GM12891 (cell line): ENCODE measurements around the gene GMEB2.

Experiments used
- DNase-seq: peaks from one replicate; pipeline ENCODE4 v3.0.0; 2011; ENCODE audit warnings: low spot score; ENCODE audit not compliant: insufficient read length
- FAIRE-seq: peaks from 2 replicates; lab custom pipeline; 2011; peaks lifted over from hg19 to GRCh38; lab: Jason Lieb, UNC
- PAX5 ChIP-seq: IDR thresholded peaks from 2 replicates; pipeline ENCODE4 v1.6.1; 2011; ENCODE audit warnings: low read length, moderate library complexity, mild to moderate bottlenecking; ENCODE audit not compliant: insufficient read depth, severe bottlenecking
- POLR2A ChIP-seq: IDR thresholded peaks from 2 replicates; pipeline ENCODE4 v1.6.1; 2011; ENCODE audit warnings: low read depth, low read length, control low read depth
- POLR2AphosphoS5 ChIP-seq: IDR thresholded peaks from 2 replicates; pipeline ENCODE4 v1.6.1; 2011; ENCODE audit warnings: low read depth, low read length, control low read depth
- POU2F2 ChIP-seq: IDR thresholded peaks from 2 replicates; pipeline ENCODE4 v1.6.1; 2011; ENCODE audit warnings: low read depth, mild to moderate bottlenecking, control low read depth, low read length, moderate library complexity
- SPI1 ChIP-seq: IDR thresholded peaks from 2 replicates; pipeline ENCODE4 v1.6.1; 2011; ENCODE audit warnings: low read depth, low read length, control low read depth
- TAF1 ChIP-seq: IDR thresholded peaks from 2 replicates; pipeline ENCODE4 v1.6.1; 2011; ENCODE audit warnings: low read depth, low read length, control low read depth

The GMEB2 gene

DNA sequence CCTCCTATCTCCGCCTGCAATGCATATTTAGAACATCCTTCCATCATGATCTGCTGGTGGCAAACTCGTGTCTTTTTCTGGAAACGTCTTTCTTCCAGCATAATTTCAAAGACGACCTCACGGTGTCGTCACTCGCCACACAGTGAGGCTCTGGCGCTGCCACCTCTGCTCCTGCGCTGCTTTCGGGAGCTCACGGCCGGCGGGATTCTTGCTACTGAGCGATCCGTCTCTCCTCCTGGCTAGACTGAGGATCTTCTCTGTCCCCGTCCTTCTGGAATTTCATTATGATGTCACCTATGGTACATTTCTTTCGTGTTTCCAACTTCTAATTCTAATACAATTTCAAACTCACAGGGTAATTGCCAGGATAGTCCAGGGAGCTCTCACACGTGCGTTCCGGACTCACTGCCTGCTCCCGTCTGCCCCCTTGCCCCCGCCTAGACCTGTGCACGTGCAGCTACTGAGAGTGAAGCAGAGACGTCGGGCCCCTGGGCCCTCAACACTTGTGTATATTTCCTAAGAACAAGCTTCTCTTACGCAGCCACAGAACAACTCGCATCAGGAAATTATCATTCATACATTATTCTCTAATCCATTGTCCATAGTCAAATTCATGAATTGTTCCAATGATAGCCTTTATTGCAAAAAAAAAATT, 27.4 kb downstream of the GMEB2 start:
- FAIRE-seq (no peak), DNase-seq (no peak)
- TF ChIP-seq TAF1 (no peak), POLR2A (no peak), POLR2AphosphoS5 (no peak), SPI1 (no peak)

DNA sequence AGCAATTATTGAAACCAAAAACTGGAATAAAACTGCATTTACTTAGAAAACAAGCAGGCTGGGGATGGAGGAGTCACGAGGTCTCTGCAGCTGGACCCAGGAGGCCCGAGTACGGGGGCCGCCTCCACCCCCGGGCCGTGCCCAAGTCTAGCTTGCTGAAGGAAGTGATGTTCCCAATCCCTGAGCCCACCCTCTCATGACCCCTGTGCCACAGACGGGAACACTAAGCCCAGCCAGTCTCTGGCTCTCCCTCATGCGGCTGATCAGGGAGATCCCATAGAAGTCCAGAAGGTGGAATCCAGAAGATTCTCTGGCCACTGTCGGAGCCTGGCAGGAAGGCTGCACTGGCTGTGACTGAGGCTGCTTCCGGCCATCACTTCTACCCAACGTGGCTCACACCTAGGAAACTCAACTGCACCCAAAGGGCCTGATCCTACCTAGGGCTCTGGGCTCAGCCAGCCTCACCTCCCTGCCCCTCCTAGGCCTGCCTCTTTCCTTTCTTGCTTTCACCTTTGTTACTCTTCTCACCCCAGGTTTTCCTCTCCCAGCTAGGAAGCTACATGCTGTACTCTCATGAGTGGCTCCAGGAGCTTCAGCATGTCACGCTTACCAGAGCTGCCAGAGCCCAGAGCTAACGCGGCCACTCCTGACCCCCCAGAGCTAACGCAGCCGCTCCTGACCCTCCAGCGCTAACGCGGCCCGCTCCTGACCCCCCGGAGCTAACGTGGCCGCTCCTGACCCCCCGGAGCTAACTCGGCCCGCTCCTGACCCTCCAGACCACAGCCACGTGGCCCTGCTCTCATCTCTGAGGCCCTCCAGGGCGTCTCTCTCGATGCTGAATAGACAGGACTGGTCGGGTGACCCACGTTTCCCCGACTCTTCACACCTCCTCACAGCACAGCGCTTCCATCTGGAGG, 28.2 kb downstream of the GMEB2 start:
- DNase-seq: no peak
- no peak for FAIRE-seq
- TF ChIP-seq PAX5 (no peak), POLR2A (no peak), POU2F2 (no peak), SPI1 (no peak), TAF1 (no peak), POLR2AphosphoS5 (no peak)

DNA sequence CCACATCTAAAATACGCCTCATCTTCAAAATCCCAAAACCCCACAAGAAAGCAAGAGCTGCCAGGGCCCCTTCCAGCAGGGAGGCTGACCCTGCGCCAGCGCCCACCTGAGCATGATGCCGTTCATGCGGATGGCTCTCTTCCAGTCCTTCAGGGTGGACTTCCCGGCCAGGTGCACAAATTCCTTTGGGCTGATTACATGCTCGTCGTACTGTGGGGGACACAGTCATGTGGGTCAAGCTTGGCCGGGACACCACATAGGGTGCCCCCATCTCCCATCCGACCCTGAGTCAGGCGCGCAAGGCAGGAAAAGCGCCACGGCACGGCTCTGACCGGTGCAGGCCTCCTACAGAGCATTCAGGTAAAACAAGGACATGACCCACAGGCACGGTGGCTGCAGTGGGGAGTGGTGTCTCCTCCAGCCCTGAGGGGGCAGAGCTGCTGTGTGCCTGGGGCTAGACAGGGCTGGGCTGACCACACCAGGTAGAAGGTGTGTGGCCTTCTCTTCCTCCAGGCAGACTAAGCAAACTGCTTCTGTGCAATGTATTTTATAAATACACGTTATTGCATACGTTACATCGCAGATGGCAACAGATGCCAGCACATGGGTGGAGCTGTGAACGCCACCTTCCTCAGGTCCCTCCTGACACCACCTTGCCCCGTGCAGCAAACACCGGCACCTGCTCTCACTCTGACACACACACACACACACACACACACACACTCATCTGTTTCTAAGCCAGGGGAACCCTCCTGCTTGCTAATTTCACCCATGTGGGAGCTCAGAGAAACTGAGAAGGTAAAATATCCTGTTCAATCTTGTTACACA, 29.0 kb downstream of the GMEB2 start:
- no peak for TF ChIP-seq POLR2AphosphoS5
- no peak for TF ChIP-seq PAX5
- no peak for TF ChIP-seq POU2F2
- no peak for TF ChIP-seq TAF1
- no peak for TF ChIP-seq POLR2A
- no peak for TF ChIP-seq SPI1
- no peak for FAIRE-seq
- DNase-seq: no peak

DNA sequence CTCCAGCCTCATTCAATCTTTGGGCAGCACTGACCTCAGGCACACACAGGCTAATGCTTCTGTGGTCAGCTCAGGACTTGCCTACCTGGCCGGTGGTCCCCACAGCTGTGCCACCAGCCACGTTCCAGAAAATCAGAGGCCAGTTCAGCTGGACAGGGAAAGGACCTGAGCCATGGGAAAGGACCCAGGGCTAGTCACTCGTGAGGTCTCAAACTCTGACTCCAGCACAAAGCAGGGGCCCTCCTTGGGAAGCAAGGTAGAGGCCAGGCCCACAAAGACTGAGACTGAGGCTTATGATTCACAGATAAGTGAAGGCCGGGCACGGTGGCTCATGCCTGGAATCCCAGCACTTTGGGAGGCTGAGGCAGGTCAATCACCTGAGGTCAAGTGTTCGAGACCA, 30.5 kb downstream of the GMEB2 start:
- no peak for DNase-seq
- FAIRE-seq: no peak
- no peak for TF ChIP-seq TAF1
- no peak for TF ChIP-seq POLR2AphosphoS5

DNA sequence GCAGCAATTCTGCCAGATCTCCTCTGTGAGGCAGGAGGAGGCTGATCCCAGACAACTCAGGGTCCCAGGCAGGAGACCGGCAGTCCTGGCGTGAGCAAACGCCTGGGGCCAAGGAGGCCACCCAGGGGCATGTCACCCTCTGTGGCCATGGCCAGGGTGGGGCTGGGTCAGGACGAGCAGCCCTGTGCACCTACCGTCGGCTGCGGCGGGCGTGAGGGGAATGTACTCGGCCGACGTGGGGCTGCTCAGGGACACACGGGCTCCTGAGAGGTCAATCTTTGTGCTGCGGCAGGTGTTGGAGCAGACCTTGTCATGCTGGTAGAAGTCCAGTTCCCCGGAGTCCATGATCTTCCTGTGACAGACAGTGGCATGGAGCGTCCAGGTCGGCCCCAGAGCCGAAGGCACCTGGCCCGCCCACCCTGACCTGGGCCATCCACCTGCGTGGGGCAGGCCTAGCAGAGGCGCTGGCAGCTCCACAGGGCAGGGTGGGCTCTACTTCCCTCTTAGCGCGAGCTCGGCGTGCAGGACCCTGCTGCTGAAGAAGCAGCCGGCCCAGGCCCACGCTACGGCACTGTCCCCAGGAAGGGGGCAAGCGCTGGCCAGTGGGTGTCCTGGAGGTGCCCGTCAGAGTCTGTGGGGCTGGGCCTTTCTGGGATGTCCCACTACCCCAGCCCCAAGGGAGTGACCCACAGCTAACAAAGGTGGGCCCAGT, 31.3 kb downstream of the GMEB2 start:
- TF ChIP-seq POLR2AphosphoS5: no peak
- no peak for TF ChIP-seq POU2F2
- no peak for TF ChIP-seq PAX5
- no peak for TF ChIP-seq POLR2A
- TF ChIP-seq TAF1: no peak
- TF ChIP-seq SPI1: no peak
- FAIRE-seq: no peak
- no peak for DNase-seq

DNA sequence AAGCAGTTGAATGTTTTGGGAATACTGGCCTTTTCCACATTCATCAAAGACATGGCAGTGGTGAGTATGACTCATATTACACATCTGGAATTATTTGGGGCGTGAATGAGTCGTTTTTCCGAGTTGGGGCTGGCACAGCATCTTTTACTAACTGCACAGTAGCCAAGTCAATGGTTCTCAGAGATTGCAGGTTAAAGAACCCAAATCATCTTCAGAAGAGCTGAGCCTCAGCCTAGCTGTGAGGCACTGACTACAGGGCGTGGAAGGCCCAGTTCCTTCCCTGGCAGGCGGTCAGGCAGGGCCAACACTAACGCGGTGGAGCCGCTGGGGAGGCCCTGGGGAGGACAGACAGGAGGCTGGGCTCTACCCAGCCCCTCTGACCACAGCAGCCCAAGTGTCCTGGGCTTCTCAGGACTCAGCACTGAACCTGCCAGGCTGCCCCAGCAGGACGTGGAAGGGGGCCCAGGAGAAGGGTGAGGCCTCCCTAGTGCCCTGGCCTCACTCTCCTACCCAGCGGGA, 32.8 kb downstream of the GMEB2 start:
- FAIRE-seq: no peak
- TF ChIP-seq POU2F2 (no peak), SPI1 (no peak), POLR2AphosphoS5 (no peak), POLR2A (no peak), PAX5 (no peak), TAF1 (no peak)
- no peak for DNase-seq

DNA sequence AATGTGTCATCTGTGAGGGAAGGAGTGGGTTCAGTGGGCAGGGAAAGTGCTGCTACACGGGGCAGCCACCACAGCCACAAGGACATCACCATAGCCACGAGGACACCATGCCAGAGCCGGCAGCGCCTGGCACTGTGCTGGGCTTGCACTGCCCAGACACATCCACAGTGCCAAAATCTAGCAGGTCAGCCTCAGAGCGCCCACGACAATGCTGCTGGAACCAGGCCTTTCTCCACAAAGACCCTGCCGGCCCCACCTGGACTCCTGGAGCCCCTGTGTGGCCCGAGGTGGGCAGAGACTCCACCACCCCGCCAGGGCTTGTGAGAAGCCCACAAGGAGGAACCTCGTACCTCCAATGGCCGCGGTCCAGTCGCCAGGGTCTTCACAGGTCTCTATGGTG, 34.2 kb downstream of the GMEB2 start:
- TF ChIP-seq POLR2AphosphoS5: no peak
- FAIRE-seq: no peak
- DNase-seq: no peak

DNA sequence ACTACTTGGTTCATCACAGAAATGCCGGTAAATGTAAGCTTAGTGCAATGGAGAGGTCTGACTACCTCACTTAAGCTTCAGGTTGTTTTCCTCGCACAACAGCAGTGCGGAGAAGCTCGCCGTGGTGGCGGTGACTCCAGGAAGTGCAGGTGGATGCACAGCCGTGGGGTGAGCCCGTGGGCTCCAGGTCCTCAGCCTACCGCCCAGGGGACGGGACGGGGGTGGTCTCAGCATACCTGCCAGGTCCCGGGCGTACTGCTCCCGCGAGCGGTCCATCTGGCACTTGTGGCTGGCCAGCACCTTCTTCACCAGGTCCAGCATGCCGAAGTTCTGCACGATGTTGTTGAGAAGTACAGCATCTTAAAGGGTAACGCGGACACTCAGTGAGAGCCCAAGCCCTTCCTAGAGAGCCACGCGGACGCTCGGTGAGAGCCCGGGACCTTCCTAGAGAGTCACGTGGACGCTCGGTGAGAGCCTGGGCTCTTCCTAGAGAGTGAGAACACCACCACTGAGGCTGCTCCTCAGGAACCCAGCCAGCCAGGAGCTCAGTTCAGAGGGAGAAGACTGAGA, 35.0 kb downstream of the GMEB2 start:
- DNase-seq: no peak
- no peak for FAIRE-seq

DNA sequence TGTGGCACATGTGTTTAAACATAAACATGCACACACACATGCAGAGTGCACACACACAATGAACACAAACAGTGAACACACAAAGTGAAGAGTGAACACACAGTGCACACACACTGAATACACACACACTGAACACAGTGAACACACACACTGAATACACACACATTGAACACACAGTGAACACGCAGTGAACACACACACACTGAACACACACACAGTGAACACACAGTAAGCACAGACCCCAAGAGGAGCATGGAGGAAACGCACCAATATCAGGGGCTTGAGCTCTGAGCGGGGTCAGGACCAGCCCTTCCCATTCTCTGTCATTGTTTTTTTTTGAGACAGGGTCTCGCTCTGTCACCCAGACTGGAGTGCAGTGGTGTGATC, 35.8 kb downstream of the GMEB2 start:
- FAIRE-seq: peak; percentile 13
- no peak for TF ChIP-seq POU2F2
- TF ChIP-seq SPI1: no peak
- no peak for TF ChIP-seq TAF1
- TF ChIP-seq POLR2A: no peak
- TF ChIP-seq PAX5: no peak
- no peak for TF ChIP-seq POLR2AphosphoS5

More for the DNA sequence above, 35.0 kb downstream of the GMEB2 start:
- TF ChIP-seq TAF1 (no peak), POU2F2 (no peak), SPI1 (no peak), POLR2A (no peak), POLR2AphosphoS5 (no peak), PAX5 (no peak)

More for the DNA sequence above, 35.8 kb downstream of the GMEB2 start:
- no peak for DNase-seq
